HEK293 (cell line): ENCODE measurements around the gene LRRC23.

Experiments used
- BCL11A ChIP-seq: fragments of 450-650 bp; formaldehyde crosslinking; IDR thresholded peaks from 2 replicates; pipeline ENCODE4 v1.5.1; 2016; ENCODE audit warnings: low read depth, missing biosample characterization, missing genetic modification characterization
- KLF16 ChIP-seq: fragments of 450-650 bp; formaldehyde crosslinking; IDR thresholded peaks from 2 replicates; pipeline ENCODE4 v1.5.1; 2017; ENCODE audit warnings: missing biosample characterization, missing genetic modification characterization
- MEIS1 ChIP-seq: sonication (generic); formaldehyde crosslinking; IDR thresholded peaks from 2 replicates; pipeline ENCODE4 v1.8.1; 2022; ENCODE audit warnings: missing genetic modification reagents, mild to moderate bottlenecking, borderline replicate concordance
- ZNF2 ChIP-seq: fragments of 450-650 bp; formaldehyde crosslinking; IDR thresholded peaks from 2 replicates; pipeline ENCODE4 v1.5.1; 2016; ENCODE audit warnings: missing biosample characterization, missing genetic modification characterization
- ZNF239 ChIP-seq: fragments of 450-650 bp; formaldehyde crosslinking; IDR thresholded peaks from 2 replicates; pipeline ENCODE4 v1.5.1; 2016; ENCODE audit warnings: missing biosample characterization, missing genetic modification characterization
- ZNF24 ChIP-seq: fragments of 450-650 bp; formaldehyde crosslinking; IDR thresholded peaks from 2 replicates; pipeline ENCODE4 v1.5.1; 2016; ENCODE audit warnings: missing biosample characterization, missing genetic modification characterization
- ZNF274 ChIP-seq, 2 experiments: fragments of 200-500 bp in 1 of 2; fragments of 450-650 bp in 1 of 2; sonication (Bioruptor generic) in 1 of 2; formaldehyde crosslinking in 1 of 2; IDR thresholded peaks; 2 replicates each; pipeline versions ENCODE4 v1.5.1 to v1.6.1; 2014 to 2016; ENCODE audit warnings: borderline replicate concordance in 1 of 2, inconsistent platforms in 1 of 2, low read length in 1 of 2, missing biosample characterization in 1 of 2, missing genetic modification characterization in 1 of 2
- ZNF776 ChIP-seq: fragments of 450-650 bp; formaldehyde crosslinking; IDR thresholded peaks from 2 replicates; pipeline ENCODE4 v1.5.0; 2017; ENCODE audit warnings: missing biosample characterization, missing genetic modification characterization, borderline replicate concordance
- TF ChIP-seq, protein P1 (sequence below): fragments of 450-650 bp; formaldehyde crosslinking; IDR thresholded peaks from 2 replicates; pipeline ENCODE4 v1.5.1; 2016; ENCODE audit warnings: missing biosample characterization, missing genetic modification characterization
- TF ChIP-seq, protein P2 (sequence below): fragments of 450-650 bp; formaldehyde crosslinking; IDR thresholded peaks from 2 replicates; pipeline ENCODE4; 2016; ENCODE audit warnings: missing biosample characterization, missing genetic modification characterization

DNA sequence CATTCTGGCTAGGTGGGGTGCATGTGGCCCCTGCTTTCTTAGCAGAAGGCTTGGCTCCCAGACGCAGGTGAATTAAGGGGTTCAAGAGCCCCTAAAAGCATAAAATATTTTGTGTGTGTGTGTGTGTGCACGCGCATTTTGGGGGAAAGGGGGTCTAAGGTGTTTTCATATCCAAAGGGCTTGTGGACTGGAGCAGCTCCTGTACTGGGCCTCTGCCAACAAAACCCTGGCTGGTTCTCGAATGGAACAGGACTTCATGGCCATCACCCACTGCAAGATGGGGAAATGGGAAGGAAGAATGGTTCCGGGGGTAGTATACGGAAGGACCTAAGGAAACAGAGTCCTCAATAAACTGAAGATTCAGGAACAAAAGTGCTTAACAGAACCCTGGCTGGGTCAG is 19.2 kb downstream of the LRRC23 start:
- TF ChIP-seq, protein P1, sequence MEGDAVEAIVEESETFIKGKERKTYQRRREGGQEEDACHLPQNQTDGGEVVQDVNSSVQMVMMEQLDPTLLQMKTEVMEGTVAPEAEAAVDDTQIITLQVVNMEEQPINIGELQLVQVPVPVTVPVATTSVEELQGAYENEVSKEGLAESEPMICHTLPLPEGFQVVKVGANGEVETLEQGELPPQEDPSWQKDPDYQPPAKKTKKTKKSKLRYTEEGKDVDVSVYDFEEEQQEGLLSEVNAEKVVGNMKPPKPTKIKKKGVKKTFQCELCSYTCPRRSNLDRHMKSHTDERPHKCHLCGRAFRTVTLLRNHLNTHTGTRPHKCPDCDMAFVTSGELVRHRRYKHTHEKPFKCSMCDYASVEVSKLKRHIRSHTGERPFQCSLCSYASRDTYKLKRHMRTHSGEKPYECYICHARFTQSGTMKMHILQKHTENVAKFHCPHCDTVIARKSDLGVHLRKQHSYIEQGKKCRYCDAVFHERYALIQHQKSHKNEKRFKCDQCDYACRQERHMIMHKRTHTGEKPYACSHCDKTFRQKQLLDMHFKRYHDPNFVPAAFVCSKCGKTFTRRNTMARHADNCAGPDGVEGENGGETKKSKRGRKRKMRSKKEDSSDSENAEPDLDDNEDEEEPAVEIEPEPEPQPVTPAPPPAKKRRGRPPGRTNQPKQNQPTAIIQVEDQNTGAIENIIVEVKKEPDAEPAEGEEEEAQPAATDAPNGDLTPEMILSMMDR = no peak
- no peak for TF ChIP-seq ZNF776 (tag by site-specific recombination)
- no peak for TF ChIP-seq ZNF2 (tag by site-specific recombination)
- no peak for TF ChIP-seq ZNF239 (tag by site-specific recombination)
- TF ChIP-seq ZNF24 (tag by site-specific recombination) = no peak
- TF ChIP-seq BCL11A (tag by site-specific recombination) = no peak
- TF ChIP-seq MEIS1 (CRISPR knock-in tag) = no peak
- no peak for TF ChIP-seq ZNF274 (IDR thresholded peaks at IDR 0.05; ENCODE audit: low read length)
- no peak for TF ChIP-seq ZNF274 (tag by site-specific recombination; IDR thresholded peaks at IDR 0.05; ENCODE audit: borderline replicate concordance)
- TF ChIP-seq KLF16 (tag by site-specific recombination) = no peak
- TF ChIP-seq, protein P2, sequence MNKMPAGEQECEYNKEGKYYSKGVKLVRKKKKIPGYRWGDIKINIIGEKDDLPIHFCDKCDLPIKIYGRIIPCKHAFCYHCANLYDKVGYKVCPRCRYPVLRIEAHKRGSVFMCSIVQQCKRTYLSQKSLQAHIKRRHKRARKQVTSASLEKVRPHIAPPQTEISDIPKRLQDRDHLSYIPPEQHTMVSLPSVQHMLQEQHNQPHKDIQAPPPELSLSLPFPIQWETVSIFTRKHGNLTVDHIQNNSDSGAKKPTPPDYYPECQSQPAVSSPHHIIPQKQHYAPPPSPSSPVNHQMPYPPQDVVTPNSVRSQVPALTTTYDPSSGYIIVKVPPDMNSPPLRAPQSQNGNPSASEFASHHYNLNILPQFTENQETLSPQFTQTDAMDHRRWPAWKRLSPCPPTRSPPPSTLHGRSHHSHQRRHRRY (tag by site-specific recombination) = no peak
